DMS114 treated with DMSO at 0.1 percent for 48 hours (cell line): ENCODE measurements around the gene SPATS2L.

Source experiments
- DNase-seq: peaks from one replicate; lab custom pipeline; 2025; ENCODE audit not compliant: unreplicated experiment; lab: John Stamatoyannopoulos, UW

SPATS2L gene

DNA sequence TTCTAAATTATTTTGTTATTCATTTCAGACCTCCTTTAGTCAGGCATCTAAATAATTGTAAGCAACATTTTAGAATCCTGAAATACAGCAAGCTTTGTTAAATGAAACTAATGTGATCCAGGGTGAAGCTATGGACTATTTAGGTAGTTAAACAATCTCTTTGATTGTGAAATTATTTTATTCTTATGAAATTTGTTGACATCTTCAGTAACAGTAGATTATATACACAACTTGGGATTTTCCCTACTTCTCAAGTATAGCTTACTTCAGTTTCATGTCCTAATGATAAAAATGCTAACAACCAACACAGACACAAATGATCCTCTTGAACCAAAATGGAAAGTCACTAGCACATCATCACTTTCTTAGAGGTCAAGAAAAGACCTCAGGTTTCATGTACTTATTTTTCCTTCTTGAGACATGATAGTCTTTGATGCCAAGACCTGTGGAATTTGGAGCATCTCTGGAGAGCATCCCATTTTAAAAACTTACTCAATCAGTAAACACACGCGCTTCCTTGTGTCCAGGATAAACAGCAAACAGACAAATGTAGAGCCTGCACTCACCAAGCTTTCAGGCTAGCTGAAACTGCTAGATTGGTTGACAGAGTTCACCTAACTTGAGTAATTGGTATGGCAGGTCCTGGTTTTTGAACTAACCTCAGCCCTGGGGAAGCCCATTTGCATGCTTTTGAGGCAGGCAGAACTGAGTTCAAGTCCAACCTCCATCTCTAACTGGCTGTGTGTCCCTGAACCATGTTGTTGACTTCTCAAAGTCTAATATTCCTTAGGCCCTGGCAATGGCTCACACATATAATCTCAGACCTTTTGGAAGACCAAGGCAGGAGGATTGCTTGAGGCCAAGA, 155.6 kb downstream of the SPATS2L start:
- DNase-seq, result no peak

DNA sequence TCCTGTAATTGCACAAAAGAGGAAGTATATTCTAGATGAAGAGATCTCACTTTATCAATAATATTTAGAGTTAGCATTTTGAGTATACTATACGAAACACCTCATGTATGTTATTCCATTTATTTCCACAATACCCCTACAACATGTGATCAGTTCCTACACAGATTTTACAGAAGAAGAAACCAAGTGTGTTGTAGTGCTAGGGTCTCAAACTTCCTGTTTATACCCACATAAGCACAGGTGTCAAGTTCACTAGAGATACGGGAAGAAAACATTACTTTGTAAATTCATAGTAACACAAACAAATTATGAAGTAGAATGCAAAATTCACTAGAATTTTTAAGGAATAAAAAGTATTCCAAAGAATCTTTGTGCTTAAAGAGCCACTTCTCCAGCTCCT, 157.0 kb downstream of the SPATS2L start:
- no peak for DNase-seq

GRCh38 chr2:200466425-200467418, 160.2 kb downstream of the SPATS2L start:
- no peak for DNase-seq

DNA sequence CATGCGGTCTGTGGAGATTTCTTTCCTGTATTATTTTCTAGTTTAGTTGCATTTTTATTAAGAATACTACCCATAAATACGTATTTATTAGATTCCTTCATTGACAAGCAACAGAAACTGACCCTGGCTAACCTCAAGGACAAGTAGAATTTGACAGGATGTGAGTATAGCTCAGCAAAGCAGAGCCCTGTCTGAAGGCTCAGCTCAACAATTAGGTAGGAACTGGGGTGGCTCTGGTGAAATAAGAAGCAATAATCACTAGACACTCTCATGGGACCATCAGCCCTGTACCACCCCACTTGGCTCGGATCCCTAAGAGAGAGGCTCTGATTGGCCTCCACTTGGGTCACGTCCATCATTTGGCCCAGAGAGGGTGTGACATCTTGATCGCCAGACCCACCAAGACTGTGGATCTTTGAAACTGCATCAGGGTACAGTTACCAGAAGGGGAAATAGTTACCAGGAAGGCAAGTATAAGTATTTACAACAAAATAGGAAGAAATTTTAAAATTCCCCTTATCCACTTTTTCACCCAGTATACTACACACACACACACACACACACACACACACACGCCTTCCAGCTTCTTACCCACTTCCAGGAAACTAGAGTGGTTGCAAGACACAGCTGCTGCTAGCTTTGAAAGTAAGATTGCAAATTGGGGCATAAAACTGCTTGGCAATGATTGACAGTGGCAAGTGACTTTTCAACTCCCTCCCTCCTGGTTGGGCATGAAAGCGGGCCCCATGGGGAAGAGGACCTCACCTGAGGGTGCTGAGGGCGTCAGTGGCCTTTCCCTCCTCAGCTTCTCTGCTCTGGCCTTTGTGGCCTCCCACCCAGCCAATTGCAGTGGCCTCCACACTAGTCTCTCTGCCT, 161.6 kb downstream of the SPATS2L start:
- no peak for DNase-seq

- no peak for DNase-seq
Measured at GRCh38 chr2:200469708-200470211, 163.3 kb downstream of the SPATS2L start.

GRCh38 chr2:200470230-200470629, 163.7 kb downstream of the SPATS2L start:
- DNase-seq, result no peak

DNA sequence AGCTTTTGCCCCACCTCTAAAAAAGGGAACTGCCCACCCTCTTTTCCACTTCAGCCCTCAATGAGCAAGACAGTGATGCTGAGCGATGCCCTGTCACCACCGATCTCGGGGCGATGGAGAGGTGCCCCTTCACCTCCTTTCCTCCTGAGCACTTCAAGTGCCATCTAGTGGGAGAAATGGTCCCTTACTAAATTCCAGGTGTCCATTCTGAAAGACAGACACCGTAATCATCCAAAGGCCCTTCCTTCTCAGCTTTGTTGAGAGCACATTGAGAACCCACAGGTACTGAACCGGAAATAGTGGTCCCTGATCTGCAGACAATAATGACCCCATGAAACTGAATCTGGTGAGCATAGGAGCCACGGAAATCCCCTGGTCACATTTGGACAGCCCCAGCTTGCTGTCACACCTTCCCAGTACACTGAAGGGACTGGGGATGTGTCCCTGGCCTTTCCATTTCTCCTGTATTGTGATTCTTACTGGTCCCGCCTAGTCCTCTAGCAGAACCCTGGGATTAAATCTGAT, 164.9 kb downstream of the SPATS2L start:
- DNase-seq, result no peak

GRCh38 chr2:200471928-200472645, 165.6 kb downstream of the SPATS2L start:
- DNase-seq, result no peak

GRCh38 chr2:200472853-200473464, 166.5 kb downstream of the SPATS2L start:
- DNase-seq, result no peak

GRCh38 chr2:200475795-200476194, 169.3 kb downstream of the SPATS2L start:
- DNase-seq, result no peak

GRCh38 chr2:200476836-200477235, 170.3 kb downstream of the SPATS2L start:
- no peak for DNase-seq

GRCh38 chr2:200477667-200478131, 171.2 kb downstream of the SPATS2L start:
- DNase-seq, result no peak

DNA sequence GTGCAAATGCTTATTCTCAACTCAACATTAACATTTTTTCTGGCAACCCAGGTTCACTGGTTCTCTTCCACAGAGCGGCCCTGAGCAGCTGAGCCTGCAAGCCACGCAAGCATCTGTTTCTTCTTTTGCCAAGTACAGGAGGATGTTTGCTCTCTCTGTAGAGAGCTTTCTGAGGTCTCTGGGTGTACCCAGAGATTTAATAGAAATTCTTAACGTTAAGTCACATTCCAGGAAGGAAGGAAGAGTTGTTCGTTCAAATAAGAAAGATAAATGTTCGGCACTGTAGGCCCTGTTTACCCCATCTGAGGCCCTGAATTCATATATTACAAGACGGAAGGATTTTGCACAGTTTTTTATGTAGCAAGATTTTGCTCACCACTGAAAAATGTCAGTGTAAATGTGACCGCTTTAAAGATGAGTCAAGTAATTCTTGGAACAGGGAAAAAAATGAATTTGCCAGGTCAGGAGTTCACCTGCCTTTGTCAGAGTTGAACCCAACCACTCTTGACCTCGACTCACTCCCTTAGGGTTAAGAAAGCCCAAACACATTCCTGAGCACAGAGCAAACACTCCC, 173.3 kb downstream of the SPATS2L start:
- DNase-seq, result no peak

DNA sequence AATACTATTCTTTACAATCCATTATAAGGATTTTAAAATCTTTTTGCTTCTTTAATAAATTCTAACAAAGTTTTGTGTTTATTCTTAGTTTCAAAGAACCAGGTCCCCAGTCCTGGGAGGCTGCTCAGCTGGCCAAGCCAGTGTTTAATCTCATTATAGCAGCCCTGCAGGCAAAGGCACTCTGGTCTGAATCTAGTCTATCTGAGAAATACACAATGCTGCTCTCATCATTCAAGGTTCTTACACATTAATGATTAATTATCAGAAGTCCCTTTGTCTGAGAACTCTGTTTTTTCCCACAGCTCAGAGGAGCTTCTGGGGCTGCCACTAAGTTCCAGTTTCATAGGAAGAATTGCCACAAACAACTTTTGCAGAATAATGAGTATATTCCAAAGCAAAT, 175.7 kb downstream of the SPATS2L start:
- DNase-seq, result no peak

- peak; percentile 3 for DNase-seq
Measured at GRCh38 chr2:200483729-200484198, 177.3 kb downstream of the SPATS2L start.

DNA sequence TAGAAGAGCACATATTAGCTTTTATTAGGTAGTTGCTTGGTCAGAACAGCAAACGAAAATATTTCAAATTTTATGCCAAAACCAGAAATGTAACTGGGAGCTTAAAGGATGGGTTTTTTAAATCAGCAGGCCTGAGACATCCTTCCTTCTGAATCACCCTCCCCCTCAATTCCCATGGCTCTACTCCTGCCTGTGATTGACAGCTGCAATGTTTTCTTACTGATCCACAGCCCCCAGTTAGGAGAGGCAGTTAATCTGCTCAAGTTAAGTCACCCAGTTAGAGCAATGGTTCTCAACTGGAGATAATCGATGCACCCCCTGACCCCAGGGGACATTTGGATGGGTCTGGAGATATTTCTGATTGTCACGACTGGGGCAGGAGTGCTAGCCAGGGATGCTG, 178.4 kb downstream of the SPATS2L start:
- no peak for DNase-seq

DNA sequence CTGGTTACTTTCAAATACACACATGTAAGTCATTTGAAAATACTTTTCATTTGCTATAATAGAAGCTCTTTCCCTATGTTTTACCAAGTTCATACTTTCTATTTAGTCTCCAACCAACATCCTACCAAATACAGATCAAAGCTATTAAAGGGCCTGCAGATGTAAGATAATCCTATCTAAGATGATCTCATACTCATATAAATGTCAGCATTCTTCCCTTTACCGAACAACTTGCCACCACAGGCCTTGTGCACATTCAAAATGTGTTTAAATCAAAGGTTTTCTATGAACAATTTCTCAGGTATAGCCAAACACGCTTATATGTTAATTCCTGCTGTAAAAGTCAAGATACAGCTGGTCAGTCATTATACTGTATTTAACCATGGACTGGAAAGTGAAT, 180.0 kb downstream of the SPATS2L start:
- DNase-seq, result no peak

DNA sequence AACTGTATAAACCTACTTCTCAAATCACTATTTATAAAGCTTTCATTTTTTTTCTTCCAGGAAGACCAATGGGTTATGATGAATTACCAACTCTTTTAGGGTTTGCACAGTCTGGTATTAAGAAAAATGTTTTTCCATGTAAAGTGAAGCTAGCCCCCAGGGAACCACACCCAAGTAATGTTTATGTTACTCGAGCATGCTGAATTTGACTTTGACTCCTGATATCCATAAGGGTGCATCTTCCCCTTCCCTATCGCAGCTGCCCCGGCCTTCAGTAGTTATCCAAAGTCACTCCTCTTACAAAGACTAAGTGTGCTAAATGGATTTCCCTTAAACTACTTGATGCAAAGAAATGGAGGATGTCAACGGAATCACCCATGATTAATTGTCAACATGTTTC, 181.7 kb downstream of the SPATS2L start:
- DNase-seq, result no peak

DNA sequence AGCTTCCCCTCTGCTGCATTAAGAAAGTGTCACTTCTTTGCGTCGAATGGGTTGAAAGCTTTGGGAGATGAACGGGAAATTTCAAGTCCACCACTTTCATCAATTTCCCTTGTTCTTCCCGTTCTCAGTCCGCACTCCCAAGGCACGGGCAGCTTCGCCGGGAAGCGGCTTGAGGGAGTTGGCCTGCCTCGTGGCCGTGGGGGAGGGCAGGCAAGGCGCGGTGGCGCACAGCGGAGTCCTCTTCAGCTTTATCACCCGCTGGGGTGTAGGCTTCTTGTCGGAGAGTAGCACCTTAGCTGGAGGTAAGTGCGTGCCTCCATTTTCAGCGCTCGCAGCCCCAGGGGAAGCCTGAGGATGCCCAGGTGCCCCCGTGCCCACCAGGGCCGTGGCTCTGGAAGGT, 183.5 kb downstream of the SPATS2L start:
- no peak for DNase-seq
